Endodermal cell (in vitro differentiated cells): ENCODE measurements around the gene NDRG3. TPM values are rescaled to one million over a fixed set of nuclear protein-coding genes. Genes with fewer than 3 reads are reported as not detected.
A peak's percentile ranks its signal among the peaks of the same experiment; 100 is the strongest.
"Not testable (repeated sequence)": the region's sequence is repeated elsewhere in the genome, so short reads cannot be mapped to it uniquely, and the experiment has no call there.

Source experiments
- DNase-seq: peaks from one replicate; pipeline ENCODE4 v3.0.0-alpha.2; 2017
- H3K27ac ChIP-seq: 2 replicates; pipeline ENCODE4 v1.5.1; 2013; ENCODE audit warnings: mild to moderate bottlenecking, low read depth, low read length, moderate library complexity
- H3K27me3 ChIP-seq: 2 replicates; pipeline ENCODE4 v1.6.1; 2013; ENCODE audit warnings: mild to moderate bottlenecking, low read length, moderate library complexity; ENCODE audit not compliant: insufficient read depth, control insufficient read depth, poor library complexity, severe bottlenecking
- H3K36me3 ChIP-seq: 2 replicates; pipeline ENCODE4 v1.7.0; 2013; ENCODE audit warnings: mild to moderate bottlenecking, low read length, moderate library complexity; ENCODE audit not compliant: control insufficient read depth, insufficient read depth
- H3K4me1 ChIP-seq: one replicate; pipeline ENCODE4 v1.7.0; 2013; ENCODE audit warnings: low read length; ENCODE audit not compliant: control insufficient read depth, insufficient read depth
- H3K4me3 ChIP-seq: 2 replicates; pipeline ENCODE4 v1.5.1; 2013; ENCODE audit warnings: mild to moderate bottlenecking, low read length, moderate library complexity
- H3K9ac ChIP-seq: 2 replicates; pipeline ENCODE4 v1.6.1; 2013; ENCODE audit warnings: mild to moderate bottlenecking, low read length, moderate library complexity; ENCODE audit not compliant: poor library complexity, severe bottlenecking; ENCODE audit errors: extremely low read depth
- H3K9me3 ChIP-seq: 2 replicates; pipeline ENCODE4 v1.6.1; 2013; ENCODE audit warnings: mild to moderate bottlenecking, low read length, moderate library complexity; ENCODE audit not compliant: control insufficient read depth
- H3K27ac Mint-ChIP-seq: 2 replicates; pipeline ENCODE4 v1.8.0; 2020; ENCODE audit warnings: mixed read lengths
- H3K27me3 Mint-ChIP-seq: 2 replicates; pipeline ENCODE4 v1.8.0; 2021; ENCODE audit warnings: mild to moderate bottlenecking, mixed read lengths; ENCODE audit not compliant: insufficient read depth
- H3K36me3 Mint-ChIP-seq: 2 replicates; pipeline ENCODE4 v1.8.0; 2020; ENCODE audit warnings: low read depth, mixed read lengths
- H3K4me1 Mint-ChIP-seq: 2 replicates; pipeline ENCODE4 v1.8.0; 2020; ENCODE audit warnings: mixed read lengths
- H3K4me3 Mint-ChIP-seq: 2 replicates; pipeline ENCODE4 v1.8.0; 2020; ENCODE audit warnings: mild to moderate bottlenecking, moderate library complexity, mixed read lengths
- H3K9me3 Mint-ChIP-seq: 2 replicates; pipeline ENCODE4 v1.8.0; 2020; ENCODE audit warnings: mild to moderate bottlenecking, mixed read lengths
- WGBS, 2 experiments: methylation state at CpG; one replicate each; pipeline versions ENCODE4 v1.1.5 to v1.1.7; 2013; ENCODE audit warnings: missing lambda C conversion rate in 2 of 2, mixed read lengths in 1 of 2; ENCODE audit not compliant: insufficient coverage in 1 of 2, insufficient read length in 1 of 2; 5-methylcytosine and 5-hydroxymethylcytosine counted together
- total RNA-seq, 2 donors: library from RNA; stranded (reverse); fragmentation: NEBNext Ultra II Directional in 1 of 2; extraction: Animal tissue kit (Norgen Biotek cat#: 25700) in 1 of 2; gene quantifications; 2 replicates in 1 of 2; 3 replicates in 1 of 2; pipeline ENCODE4 v1.2.1, GENCODE V29; 2021
- TF ChIP-seq, protein P1 (sequence below): fragments of 200-600 bp; sonication (generic); conservative IDR thresholded peaks from 2 replicates; pipeline ENCODE4 v1.5.0; 2021; ENCODE audit warnings: antibody characterized with exemption, mild to moderate bottlenecking

NDRG3 gene
- total RNA-seq, 2 donors from 2014 or later, result 24.6 to 26.1 TPM

DNA sequence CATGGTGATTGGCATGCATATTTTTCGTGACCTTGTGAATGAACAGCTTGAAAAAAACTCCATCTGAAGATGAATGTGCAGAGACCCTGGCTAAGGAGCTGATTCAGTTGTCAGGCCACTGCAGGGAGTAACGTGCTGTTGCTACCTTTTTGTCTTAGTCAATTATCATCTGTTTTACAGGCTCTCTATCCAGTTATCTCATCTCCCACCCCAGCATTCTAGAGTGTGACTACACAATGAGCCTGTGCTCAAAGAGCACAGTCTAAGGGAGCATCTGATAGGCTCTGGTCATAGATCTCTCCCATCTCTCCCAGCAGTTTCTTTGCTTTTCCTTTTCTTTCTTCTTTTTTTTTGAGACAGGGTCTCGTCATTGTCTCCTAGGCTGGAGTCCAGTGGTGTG is 45.5 kb downstream of the NDRG3 start:
- no peak overlapping the region for H3K4me3 Mint-ChIP-seq
- Histone ChIP-seq H3K36me3 (peaks cover 4% of the 10 kb centered on the region), H3K27ac (no peak overlapping the region), H3K9me3 (no peaks in the 10 kb centered on the region), H3K4me1 (no peaks in the 10 kb centered on the region), H3K9ac (no peak overlapping the region), H3K27me3 (no peaks in the 10 kb centered on the region), H3K4me3 (no peak overlapping the region)
- 51 to 57% methylated on average over 3 of the region's 3 CpGs for WGBS, 2 experiments
- peaks cover 14% of the 10 kb centered on the region for H3K9me3 Mint-ChIP-seq
- peaks cover 12% of the 10 kb centered on the region for H3K36me3 Mint-ChIP-seq
- peak; percentile 45 for DNase-seq
- peaks cover 13% of the 10 kb centered on the region for H3K4me1 Mint-ChIP-seq
- TF ChIP-seq, protein P1, sequence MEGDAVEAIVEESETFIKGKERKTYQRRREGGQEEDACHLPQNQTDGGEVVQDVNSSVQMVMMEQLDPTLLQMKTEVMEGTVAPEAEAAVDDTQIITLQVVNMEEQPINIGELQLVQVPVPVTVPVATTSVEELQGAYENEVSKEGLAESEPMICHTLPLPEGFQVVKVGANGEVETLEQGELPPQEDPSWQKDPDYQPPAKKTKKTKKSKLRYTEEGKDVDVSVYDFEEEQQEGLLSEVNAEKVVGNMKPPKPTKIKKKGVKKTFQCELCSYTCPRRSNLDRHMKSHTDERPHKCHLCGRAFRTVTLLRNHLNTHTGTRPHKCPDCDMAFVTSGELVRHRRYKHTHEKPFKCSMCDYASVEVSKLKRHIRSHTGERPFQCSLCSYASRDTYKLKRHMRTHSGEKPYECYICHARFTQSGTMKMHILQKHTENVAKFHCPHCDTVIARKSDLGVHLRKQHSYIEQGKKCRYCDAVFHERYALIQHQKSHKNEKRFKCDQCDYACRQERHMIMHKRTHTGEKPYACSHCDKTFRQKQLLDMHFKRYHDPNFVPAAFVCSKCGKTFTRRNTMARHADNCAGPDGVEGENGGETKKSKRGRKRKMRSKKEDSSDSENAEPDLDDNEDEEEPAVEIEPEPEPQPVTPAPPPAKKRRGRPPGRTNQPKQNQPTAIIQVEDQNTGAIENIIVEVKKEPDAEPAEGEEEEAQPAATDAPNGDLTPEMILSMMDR, result no peak
- peak overlapping the region; percentile 36 for H3K27ac Mint-ChIP-seq
- H3K27me3 Mint-ChIP-seq, result no peaks in the 10 kb centered on the region

DNA sequence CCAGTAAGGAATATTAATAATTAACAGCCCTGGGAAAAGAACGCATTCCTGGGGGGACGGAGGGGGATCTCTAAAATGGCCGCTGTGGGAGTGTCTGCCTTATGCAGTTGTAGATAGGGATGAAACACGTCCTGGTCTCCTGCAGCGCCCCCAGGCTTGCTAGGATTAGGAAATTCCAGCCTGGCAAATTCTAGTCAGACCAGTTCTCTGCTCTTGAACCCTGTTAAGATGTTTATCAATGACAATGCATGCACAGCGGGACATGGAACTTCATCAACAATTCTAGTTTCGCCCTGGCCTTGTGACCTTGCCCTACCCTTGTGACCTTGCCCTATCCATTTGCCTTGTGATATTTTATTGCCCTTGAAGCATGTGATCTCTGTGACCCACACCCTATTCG is 50.4 kb downstream of the NDRG3 start:
- H3K4me1 ChIP-seq, DNase-seq, H3K4me1 Mint-ChIP-seq, H3K27ac Mint-ChIP-seq, H3K4me3 Mint-ChIP-seq, H3K4me3 ChIP-seq, H3K27me3 ChIP-seq, H3K9ac ChIP-seq, H3K27me3 Mint-ChIP-seq, H3K27ac ChIP-seq, H3K36me3 ChIP-seq, H3K9me3 ChIP-seq: not testable (repeated sequence)
- peaks cover 28% of the 10 kb centered on the region for H3K9me3 Mint-ChIP-seq
- WGBS, 2 experiments, result 90 to 96% methylated on average over 7 to 8 of the region's 8 CpGs
- peaks cover 33% of the 10 kb centered on the region for H3K36me3 Mint-ChIP-seq

DNA sequence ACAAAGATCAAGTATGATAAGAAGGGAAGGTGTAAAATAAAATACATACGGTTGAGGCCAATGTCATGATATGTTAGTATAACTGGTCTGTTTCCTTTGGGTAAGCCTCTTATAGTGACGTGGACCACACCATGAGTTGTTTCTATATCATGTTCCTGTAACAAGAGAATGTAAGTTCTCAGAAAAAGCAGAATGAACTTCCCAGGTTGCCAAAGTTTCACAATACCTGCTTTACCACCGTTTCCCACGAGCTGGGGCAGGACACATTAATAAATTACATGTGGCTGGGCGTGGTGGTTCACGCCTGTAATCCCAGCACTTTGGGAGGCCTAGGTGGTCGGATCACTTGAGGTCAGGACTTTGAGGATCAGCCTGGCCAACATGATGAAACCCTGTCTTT is 57.3 kb downstream of the NDRG3 start:
- H3K4me3 Mint-ChIP-seq, result no peak overlapping the region
- peaks cover 14% of the 10 kb centered on the region for H3K36me3 Mint-ChIP-seq

More for the DNA sequence above, 57.3 kb downstream of the NDRG3 start:
- Histone ChIP-seq H3K4me3 (no peak overlapping the region), H3K9me3 (no peaks in the 10 kb centered on the region), H3K36me3 (peaks cover 5% of the 10 kb centered on the region), H3K27ac (no peak overlapping the region), H3K9ac (no peak overlapping the region), H3K4me1 (no peaks in the 10 kb centered on the region), H3K27me3 (no peaks in the 10 kb centered on the region)
- Mint-ChIP-seq H3K9me3 (no peaks in the 10 kb centered on the region), H3K4me1 (no peaks in the 10 kb centered on the region), H3K27me3 (no peaks in the 10 kb centered on the region), H3K27ac (no peak overlapping the region)
- 86 to 95% methylated on average over 6 to 7 of the region's 7 CpGs for WGBS, 2 experiments
- TF ChIP-seq, protein P1, result no peak
- DNase-seq, result no peak
